ES-I3 (cell line): ENCODE data around the gene ETHE1.
"Not testable (repeated sequence)": the region's sequence is repeated elsewhere in the genome, so short reads cannot be mapped to it uniquely, and the experiment has no call there.

Experiments used
- H3K36me3 ChIP-seq: 2 replicates; pipeline ENCODE4 v1.6.1; 2013; ENCODE audit warnings: mild to moderate bottlenecking, low read length, control low read depth, moderate library complexity; ENCODE audit not compliant: insufficient read depth
- H3K4me1 ChIP-seq: 2 replicates; pipeline ENCODE4 v1.6.1; 2013; ENCODE audit warnings: mild to moderate bottlenecking, control low read depth, low read length; ENCODE audit not compliant: insufficient read depth
- H3K9ac ChIP-seq: 2 replicates; pipeline ENCODE4 v1.6.1; 2013; ENCODE audit warnings: low read depth, mild to moderate bottlenecking, low read length, moderate library complexity
- H3K9me3 ChIP-seq: 2 replicates; pipeline ENCODE4 v1.6.1; 2013; ENCODE audit warnings: mild to moderate bottlenecking, low read length, moderate library complexity; ENCODE audit not compliant: control insufficient read depth, insufficient read depth

Gene ETHE1

GRCh38 chr19:43523696-43524095 is 3.3 kb downstream of the ETHE1 start:
- H3K36me3 ChIP-seq, H3K9me3 ChIP-seq, H3K4me1 ChIP-seq, H3K9ac ChIP-seq: not testable (repeated sequence)

- H3K36me3 ChIP-seq, result no peaks in the 10 kb centered on the region
- peaks cover 7% of the 10 kb centered on the region for H3K4me1 ChIP-seq
- no peak overlapping the region for H3K9ac ChIP-seq
- no peaks in the 10 kb centered on the region; the same call in 1 of the 2 replicates for H3K9me3 ChIP-seq
Measured at GRCh38 chr19:43522929-43523328, 4.1 kb downstream of the ETHE1 start.

GRCh38 chr19:43519436-43520088 is 7.4 kb downstream of the ETHE1 start:
- Histone ChIP-seq H3K9ac (no peak overlapping the region), H3K4me1 (no peaks in the 10 kb centered on the region; the same call in 1 of the 2 replicates), H3K9me3 (no peaks in the 10 kb centered on the region), H3K36me3 (no peaks in the 10 kb centered on the region)

- H3K9ac ChIP-seq, result no peak overlapping the region
- H3K4me1 ChIP-seq, result no peaks in the 10 kb centered on the region; the same call in 1 of the 2 replicates
- no peaks in the 10 kb centered on the region for H3K36me3 ChIP-seq
- H3K9me3 ChIP-seq, result no peaks in the 10 kb centered on the region
Measured at GRCh38 chr19:43518051-43518450, 8.9 kb downstream of the ETHE1 start.

- H3K36me3 ChIP-seq, H3K9me3 ChIP-seq, H3K4me1 ChIP-seq: not testable (repeated sequence)
Measured at GRCh38 chr19:43512399-43512798, 14.6 kb downstream of the ETHE1 start.

GRCh38 chr19:43511324-43511723 is 15.7 kb downstream of the ETHE1 start:
- Histone ChIP-seq H3K9me3 (no peaks in the 10 kb centered on the region), H3K9ac (no peak overlapping the region), H3K4me1 (no peaks in the 10 kb centered on the region), H3K36me3 (no peaks in the 10 kb centered on the region)

More at GRCh38 chr19:43512399-43512798, 14.6 kb downstream of the ETHE1 start:
- not testable (repeated sequence) for H3K9ac ChIP-seq

GRCh38 chr19:43510713-43511112 is 16.3 kb downstream of the ETHE1 start:
- Histone ChIP-seq H3K36me3 (no peaks in the 10 kb centered on the region), H3K9ac (no peak overlapping the region), H3K9me3 (no peaks in the 10 kb centered on the region), H3K4me1 (no peaks in the 10 kb centered on the region)

- H3K9ac ChIP-seq, result no peak overlapping the region
- H3K4me1 ChIP-seq, result no peaks in the 10 kb centered on the region; the same call in 1 of the 2 replicates
- no peaks in the 10 kb centered on the region for H3K9me3 ChIP-seq
- no peaks in the 10 kb centered on the region for H3K36me3 ChIP-seq
Measured at GRCh38 chr19:43507880-43508279, 19.1 kb downstream of the ETHE1 start.

GRCh38 chr19:43506629-43507028 is 20.4 kb downstream of the ETHE1 start:
- Histone ChIP-seq H3K36me3 (no peaks in the 10 kb centered on the region), H3K9me3 (no peaks in the 10 kb centered on the region), H3K4me1 (peaks cover 3% of the 10 kb centered on the region; the same call in 1 of the 2 replicates), H3K9ac (no peak overlapping the region)

GRCh38 chr19:43505941-43506340 is 21.1 kb downstream of the ETHE1 start:
- H3K4me1 ChIP-seq, result peaks cover 3% of the 10 kb centered on the region; the same call in 1 of the 2 replicates
- H3K9me3 ChIP-seq, result no peaks in the 10 kb centered on the region
- H3K9ac ChIP-seq, result no peak overlapping the region
- no peaks in the 10 kb centered on the region for H3K36me3 ChIP-seq

- peak overlapping the region; percentile 97 for H3K9ac ChIP-seq
- H3K9me3 ChIP-seq, result no peaks in the 10 kb centered on the region
- H3K36me3 ChIP-seq, result no peaks in the 10 kb centered on the region
- H3K4me1 ChIP-seq, result peaks cover 3% of the 10 kb centered on the region; the same call in 1 of the 2 replicates
Measured at GRCh38 chr19:43505186-43505456, 21.9 kb downstream of the ETHE1 start.

GRCh38 chr19:43504426-43505185 is 22.4 kb downstream of the ETHE1 start, which contains the start of gene PHLDB3:
TSS of gene PHLDB3 (minus strand) at chr19:43504746. CDS start at chr19:43504118, 628 bp downstream.
- Histone ChIP-seq H3K9me3 (no peaks in the 10 kb centered on the region), H3K9ac (peak within 1 kb of the TSS; percentile 97), H3K36me3 (no peaks in the 10 kb centered on the region), H3K4me1 (peaks cover 3% of the 10 kb centered on the region; the same call in 1 of the 2 replicates)

GRCh38 chr19:43503501-43504425 is 23.2 kb downstream of the ETHE1 start:
- Histone ChIP-seq H3K9me3 (no peaks in the 10 kb centered on the region), H3K9ac (peak overlapping the region; percentile 97), H3K4me1 (peaks cover 3% of the 10 kb centered on the region; the same call in 1 of the 2 replicates), H3K36me3 (no peaks in the 10 kb centered on the region)

- Histone ChIP-seq H3K36me3 (no peaks in the 10 kb centered on the region), H3K9ac (peak overlapping the region; percentile 49; the same call in 1 of the 2 replicates), H3K9me3 (no peaks in the 10 kb centered on the region), H3K4me1 (peaks cover 3% of the 10 kb centered on the region; the same call in 1 of the 2 replicates)
Measured at GRCh38 chr19:43502419-43502976, 24.5 kb downstream of the ETHE1 start.
